SH-SY5Y (cell line): ENCODE data around the gene GJA3.
A peak's percentile ranks its signal among the peaks of the same experiment; 100 is the strongest.

Experiments used
- GATA2 ChIP-seq: IDR thresholded peaks from 2 replicates; pipeline ENCODE4 v1.6.1; 2011; ENCODE audit warnings: mild to moderate bottlenecking, low read depth, low read length
- GATA3 ChIP-seq: IDR thresholded peaks from 2 replicates; pipeline ENCODE4 v1.6.1; 2011; ENCODE audit warnings: low read depth, mild to moderate bottlenecking, low read length, moderate library complexity

GJA3 gene

DNA sequence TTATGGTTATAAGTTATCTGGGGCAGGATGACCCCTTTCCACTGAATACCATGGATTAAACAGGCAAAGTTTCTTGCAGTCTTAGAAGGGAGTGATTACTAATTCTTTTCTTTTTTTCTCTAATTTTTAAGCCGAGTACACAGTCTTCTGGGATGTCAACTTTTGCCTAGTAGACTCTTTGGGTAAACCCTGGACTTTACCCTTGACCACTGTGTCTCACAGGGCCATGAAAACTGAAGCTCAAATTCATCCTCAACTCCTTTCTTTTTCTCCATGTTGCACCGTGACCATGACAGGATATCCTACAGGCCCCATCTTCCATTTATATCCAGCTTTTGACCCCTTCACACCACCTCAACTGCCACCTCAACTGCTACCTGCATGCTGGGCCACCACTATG is 51.8 kb downstream of the GJA3 start:
- no peak for TF ChIP-seq GATA3
- no peak for TF ChIP-seq GATA2

- TF ChIP-seq GATA3 (no peak), GATA2 (peak; percentile 26; the same call in 1 of the 2 replicates)
These were observed 54.1 kb downstream of the GJA3 start for GRCh38 chr13:20106742-20107141.

DNA sequence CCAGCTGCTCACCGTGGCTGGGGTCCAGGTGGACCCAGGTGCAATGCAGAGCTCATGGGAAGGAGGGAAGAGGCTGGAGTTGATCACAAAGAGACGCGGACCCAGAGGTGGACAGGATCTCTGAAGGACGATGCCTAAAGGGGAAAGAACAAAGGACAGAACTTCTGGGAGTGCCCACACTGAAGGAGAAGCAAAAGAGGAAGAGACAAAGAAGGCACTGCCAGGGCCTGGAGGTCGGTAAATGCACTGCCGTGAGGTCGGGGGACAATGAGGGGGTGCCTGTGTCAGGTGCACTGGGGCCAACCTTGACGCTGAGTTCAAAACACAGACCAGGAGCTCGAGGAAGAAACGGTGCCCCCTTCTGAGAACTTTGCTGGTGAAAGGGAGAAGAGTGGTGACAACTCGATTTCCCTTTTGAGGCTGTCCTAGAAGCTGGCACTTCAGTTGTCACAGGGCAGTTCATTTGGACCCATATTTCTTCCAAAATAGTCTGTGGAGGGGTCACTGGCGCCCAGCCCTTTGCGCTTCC is 55.6 kb downstream of the GJA3 start:
- TF ChIP-seq GATA3, result no peak
- no peak for TF ChIP-seq GATA2

DNA sequence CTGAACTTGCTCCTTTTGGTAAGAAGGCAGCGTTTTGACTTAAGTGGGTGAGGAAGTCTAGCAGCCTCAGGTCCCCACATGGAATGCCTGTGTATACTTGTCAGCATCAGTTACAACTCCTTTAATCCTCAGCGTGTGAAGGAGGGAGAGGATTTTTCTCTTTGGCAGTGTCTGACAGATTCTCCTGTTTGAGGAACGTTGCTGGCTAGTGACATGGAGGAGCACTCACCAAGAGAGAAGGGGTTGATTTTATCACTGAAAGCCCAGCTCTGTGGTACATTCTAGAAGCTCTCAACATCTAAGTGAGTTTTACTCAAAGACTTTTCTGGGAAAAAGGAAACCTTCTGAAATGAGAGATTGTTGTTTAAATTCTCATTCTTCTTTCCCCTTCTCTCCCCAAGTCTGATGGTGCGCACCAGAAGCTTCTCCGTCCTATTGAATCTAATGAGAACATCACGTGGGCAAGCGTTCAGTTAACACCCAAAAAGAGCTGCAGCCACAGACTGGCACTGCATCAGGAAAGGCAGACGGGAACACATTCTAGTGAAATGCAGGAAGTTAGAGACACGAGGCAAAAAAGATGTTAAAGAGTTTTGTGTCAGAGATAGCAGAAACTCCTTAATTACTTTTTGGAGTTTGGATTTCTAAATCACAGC is 58.2 kb downstream of the GJA3 start:
- TF ChIP-seq GATA2 (no peak), GATA3 (no peak)

- no peak for TF ChIP-seq GATA3
- TF ChIP-seq GATA2, result no peak
These were observed 59.2 kb downstream of the GJA3 start for GRCh38 chr13:20101467-20102316.

GRCh38 chr13:20099319-20099718 is 61.5 kb downstream of the GJA3 start:
- TF ChIP-seq GATA3 (no peak), GATA2 (no peak)

- TF ChIP-seq GATA3 (no peak), GATA2 (no peak)
These were observed 66.9 kb downstream of the GJA3 start for GRCh38 chr13:20093951-20094350.

DNA sequence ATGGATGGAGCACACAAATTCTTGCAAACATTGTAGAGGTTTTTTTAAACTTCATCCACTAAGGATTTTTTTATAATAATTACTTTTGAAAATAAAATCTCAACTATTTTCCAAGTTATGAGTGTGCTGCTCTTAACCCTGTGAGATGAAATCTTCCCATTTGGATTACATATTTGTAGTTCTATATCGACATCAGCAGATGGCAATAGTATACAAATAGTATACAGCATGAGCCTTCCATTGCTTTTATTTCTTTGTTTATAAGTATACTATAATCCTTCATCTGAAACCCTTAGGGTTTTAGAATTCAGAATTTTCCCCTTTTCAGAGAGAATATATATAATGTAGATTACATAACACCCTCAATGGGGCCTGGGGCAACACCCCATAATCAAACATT is 70.5 kb downstream of the GJA3 start:
- TF ChIP-seq GATA3 (no peak), GATA2 (no peak)
